ENCODE measurements around the gene AGAP3. TPM values are rescaled to one million over a fixed set of nuclear protein-coding genes. Genes with fewer than 3 reads are reported as not detected.

AGAP3 gene
- polyA plus RNA-seq, 1 of the 3 experiments (the other 2 are of a cell fraction): 126 TPM

GRCh38 chr7:151166629-151167196 lies 80.4 kb downstream of the AGAP3 start (continued):
- TF ChIP-seq RCOR1 (IDR thresholded peaks at IDR 0.05; ENCODE audit: low read length): no peak
- TF ChIP-seq POLR2AphosphoS5 (IDR thresholded peaks at IDR 0.05; ENCODE audit: low read depth, low read length): no peak
- TF ChIP-seq ZBTB33 (IDR thresholded peaks at IDR 0.05; ENCODE audit: borderline replicate concordance, low read depth): no peak
- no peak for TF ChIP-seq TCF12 (IDR thresholded peaks at IDR 0.05)
- no peak for TF ChIP-seq JUND (IDR thresholded peaks at IDR 0.05)
- no peak for TF ChIP-seq RAD21 (IDR thresholded peaks at IDR 0.05; ENCODE audit: low read length)
- no peak for TF ChIP-seq SIN3A (IDR thresholded peaks at IDR 0.05; ENCODE audit: borderline replicate concordance, low read depth, low read length)

- H3K9me2 ChIP-seq: no peaks in the 10 kb centered on the region
- WGBS (ENCODE audit: low lambda C conversion rate): 1% methylated on average over 28 of the region's 101 CpGs
- ChIA-PET CTCF (interaction anchor here (0.6 to 15.5 kb wide), 37 partner anchors 11 to 391 kb away, joined by 3 to 243 read pairs (median 4); partner anchors contain the start of genes ABCF2, ATG9B, CHPF2 and TMUB1), POLR2A (no interaction called here)
- peak; percentile 85 for DNase-seq
- H2AFZ ChIP-seq (ENCODE audit: low read depth): peak within 1 kb of the TSS; percentile 51; the same call in 1 of the 2 replicates
- no peaks in the 10 kb centered on the region for H4K20me1 ChIP-seq (ENCODE audit: insufficient read depth)
- H3K4me2 ChIP-seq: peak within 1 kb of the TSS; percentile 78
- H3K9me3 ChIP-seq: no peaks in the 10 kb centered on the region
- H3K4me1 ChIP-seq (ENCODE audit: control insufficient read depth in 1 of 2, insufficient read depth in 2 of 2, low read depth in 1 of 2, low read length in 1 of 2): peaks cover 0 to 9% of the 10 kb centered on the region in 2 experiments; a peak in 1 of 4 replicates
- H3K4me3 ChIP-seq (ENCODE audit: low read depth in 2 of 2, low read length in 1 of 2): peak within 1 kb of the TSS; percentile 41 to 46; a peak in 3 of 4 replicates
- no peaks in the 10 kb centered on the region for H3K36me3 ChIP-seq (replicated peaks in 1 of 2; ENCODE audit: control insufficient read depth in 1 of 2, insufficient read depth in 2 of 2, low read length in 1 of 2)
- no peak within 1 kb of the TSS for H3K27ac ChIP-seq (ENCODE audit: low read depth in 2 of 2, low read length in 1 of 2)
- H3K79me2 ChIP-seq (ENCODE audit: insufficient read depth): no peaks in the 10 kb centered on the region
- no peak within 1 kb of the TSS for H3K9ac ChIP-seq
- no peaks in the 10 kb centered on the region for H3F3A ChIP-seq (replicated peaks; ENCODE audit: insufficient read depth)
- H3K27me3 ChIP-seq (ENCODE audit: insufficient read depth): peaks cover 87% of the 10 kb centered on the region
- TF ChIP-seq FOSL2 (IDR thresholded peaks at IDR 0.05; ENCODE audit: borderline replicate concordance, low read depth) (no peak), CTCF (IDR thresholded peaks at IDR 0.05) (peak; percentile 3; the same call in 1 of the 2 replicates), USF2 (IDR thresholded peaks at IDR 0.05; ENCODE audit: borderline replicate concordance, low read depth, low read length) (no peak), PBX3 (IDR thresholded peaks at IDR 0.05) (peak; percentile 37), EZH2phosphoT487 (IDR thresholded peaks at IDR 0.05; ENCODE audit: borderline replicate concordance, low read depth) (peak; percentile 96; the same call in 1 of the 2 replicates)
Measured at GRCh38 chr7:151167197-151167961, 81.1 kb downstream of the AGAP3 start, which contains the start of gene GBX1. Gene GBX1 (minus strand): TSS chr7:151167694. CDS start chr7:151167548, 146 bp downstream.

All from SK-N-SH (cell line).